Medulla oblongata (tissue), 1 donor: ENCODE results near the gene RFX7.
A peak's percentile ranks its signal among the peaks of the same experiment; 100 is the strongest.

Source experiments
- DNase-seq: peaks from one replicate; pipeline ENCODE4 v3.0.0-alpha.2; 2015; ENCODE audit errors: extremely low spot score

Gene RFX7

GRCh38 chr15:56244038-56244810 lies 545 bp upstream of the RFX7 start:
- DNase-seq: peak; percentile 80

- peak; percentile 39 for DNase-seq
Observed at GRCh38 chr15:56242576-56243162, 1.0 kb downstream of the RFX7 start.

DNA sequence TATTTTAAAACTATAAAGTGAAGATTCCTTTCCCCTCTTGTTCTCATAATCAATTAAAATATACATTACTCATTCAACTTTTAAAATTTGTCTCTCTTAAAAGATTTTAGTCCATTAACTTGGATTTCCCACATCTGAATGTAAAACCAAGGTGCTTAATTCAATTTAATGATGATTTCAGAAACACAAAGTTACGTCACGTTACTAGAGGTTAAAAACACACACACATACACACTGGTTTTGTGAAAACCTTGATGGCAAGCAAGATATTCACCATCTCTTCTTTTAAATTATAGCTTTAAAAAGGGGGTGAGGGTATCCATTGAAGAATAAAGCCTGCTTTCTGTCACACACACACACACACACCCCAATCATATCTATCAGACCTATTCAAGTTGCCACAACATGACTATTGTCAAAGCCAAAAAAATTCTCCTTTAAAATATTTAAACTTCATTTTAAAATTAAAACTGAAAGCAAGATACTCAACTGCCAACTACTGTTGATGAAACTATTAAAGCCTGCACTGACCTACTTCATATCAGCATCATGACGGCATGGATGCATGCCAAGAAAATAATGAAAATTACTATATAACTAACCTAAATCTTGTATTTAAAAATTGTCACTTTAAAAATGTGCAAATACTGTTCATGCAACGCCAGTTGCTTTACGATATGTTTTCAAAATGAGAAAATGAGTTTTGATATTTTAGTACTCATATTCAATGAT lies 2.1 kb downstream of the RFX7 start:
- no peak for DNase-seq

GRCh38 chr15:56240390-56240789 lies 3.3 kb downstream of the RFX7 start:
- no peak for DNase-seq

DNA sequence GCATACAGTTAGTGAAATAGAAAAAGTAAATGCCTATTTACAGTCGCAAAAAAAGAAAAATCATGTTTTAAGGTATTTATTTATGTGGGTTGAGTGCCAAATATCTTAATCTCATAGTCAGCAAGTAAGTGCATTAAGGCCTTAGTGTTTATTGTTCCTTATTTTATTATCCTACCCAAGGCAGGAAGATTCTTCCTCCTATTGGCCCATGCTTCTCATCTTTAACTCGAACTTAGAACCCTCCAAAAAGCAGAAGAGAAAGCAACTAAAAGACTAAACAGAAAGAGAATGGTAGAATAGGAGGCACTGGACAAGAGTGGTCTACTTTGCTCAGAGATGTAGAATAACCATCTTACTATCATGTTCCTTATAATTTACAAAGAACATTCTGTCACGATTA lies 7.5 kb downstream of the RFX7 start:
- DNase-seq: no peak

DNA sequence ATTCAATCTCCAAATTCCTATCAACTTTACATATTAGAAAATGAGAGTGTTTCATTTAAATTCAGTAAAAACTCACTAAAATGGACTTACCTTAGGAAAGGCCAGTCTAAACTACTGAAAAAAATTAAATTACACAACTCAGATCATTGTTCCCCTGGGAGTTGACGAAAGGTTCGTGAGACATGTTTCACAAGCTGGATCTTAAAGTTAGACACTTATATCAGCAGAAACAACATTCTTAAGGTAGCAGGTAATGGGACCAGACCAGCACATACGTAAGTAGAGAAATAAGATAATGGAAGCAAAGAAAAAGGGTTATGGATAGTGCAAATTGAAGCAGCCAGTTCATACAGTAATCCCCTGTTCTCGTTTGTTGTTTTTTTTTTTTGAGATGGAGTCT lies 8.9 kb downstream of the RFX7 start:
- DNase-seq: no peak

- no peak for DNase-seq
Observed at GRCh38 chr15:56233549-56233948, 10.1 kb downstream of the RFX7 start.

- no peak for DNase-seq
Observed at GRCh38 chr15:56232058-56232457, 11.6 kb downstream of the RFX7 start.

DNA sequence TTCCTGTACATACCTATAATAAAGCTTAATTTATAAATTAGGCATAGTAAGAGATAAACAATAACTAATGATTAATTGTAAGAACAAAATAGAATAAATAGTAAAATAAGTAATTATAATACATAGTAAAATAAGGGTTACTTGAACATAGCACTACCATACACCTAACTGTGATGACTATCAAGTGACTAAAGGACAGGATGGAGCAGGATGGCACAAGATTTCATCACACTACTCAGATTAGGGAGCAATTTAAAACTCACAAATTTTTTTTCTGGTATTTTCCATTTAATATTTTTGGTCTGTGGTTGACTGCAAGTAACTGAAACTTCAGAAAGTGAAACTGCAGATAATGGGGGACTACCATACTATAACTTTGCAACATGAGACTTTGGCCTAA lies 14.8 kb downstream of the RFX7 start:
- no peak for DNase-seq

DNA sequence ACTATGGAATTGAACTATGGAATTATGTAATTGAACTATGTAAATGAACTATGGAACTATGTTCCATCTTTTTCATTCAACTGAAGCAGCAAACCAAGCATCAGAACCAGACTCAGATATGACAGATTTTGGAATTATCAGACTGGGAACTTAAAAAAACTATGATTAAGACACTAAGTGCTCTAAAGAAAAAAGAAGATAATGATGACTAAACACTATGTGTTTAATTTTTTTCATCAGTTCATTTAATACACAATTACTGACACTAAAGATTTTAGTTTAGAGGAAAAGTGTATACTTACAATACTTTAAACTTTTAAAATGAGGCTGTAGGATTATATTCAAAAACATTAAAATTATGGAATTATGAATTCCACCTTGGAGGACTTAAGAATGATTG lies 15.3 kb downstream of the RFX7 start:
- DNase-seq: no peak

DNA sequence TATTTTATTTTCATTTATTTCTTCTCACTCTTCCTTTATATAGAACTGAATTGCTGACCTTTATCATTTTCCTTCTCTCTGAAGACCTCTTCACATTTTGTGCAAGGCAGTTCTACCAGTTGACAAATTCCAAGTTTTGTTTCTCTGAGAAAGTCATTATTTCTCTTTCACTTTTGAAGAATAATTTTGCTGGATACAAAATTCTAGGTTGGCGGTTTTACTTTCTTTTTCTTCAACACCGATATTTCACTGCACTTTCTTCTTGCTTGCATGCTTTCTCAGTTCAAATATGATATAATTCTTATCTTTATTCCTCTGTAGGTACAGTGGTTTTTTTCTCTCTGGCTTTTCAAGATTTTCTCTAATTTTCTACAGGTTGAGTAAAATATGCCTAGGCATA lies 15.9 kb downstream of the RFX7 start:
- DNase-seq: no peak

- no peak for DNase-seq
Observed at GRCh38 chr15:56227306-56227705, 16.4 kb downstream of the RFX7 start.

DNA sequence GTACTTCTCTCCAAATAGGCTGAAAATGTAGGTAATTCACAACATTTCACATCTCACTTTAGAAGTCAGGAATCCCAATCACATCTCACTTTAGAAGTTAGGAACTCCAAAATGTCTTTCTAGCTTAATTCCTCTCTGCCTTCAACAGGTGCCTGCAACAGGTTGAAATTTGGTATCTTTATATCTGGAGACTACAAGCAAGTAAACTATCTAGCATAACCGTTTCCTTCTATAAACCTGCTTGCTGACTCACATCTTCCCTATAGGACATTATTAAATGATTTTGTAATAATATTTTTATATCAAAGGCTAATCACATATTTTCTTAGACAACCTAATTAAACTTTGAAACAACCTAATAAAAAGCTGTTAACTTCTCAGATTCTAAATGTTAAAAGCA lies 18.2 kb downstream of the RFX7 start:
- DNase-seq: no peak

DNA sequence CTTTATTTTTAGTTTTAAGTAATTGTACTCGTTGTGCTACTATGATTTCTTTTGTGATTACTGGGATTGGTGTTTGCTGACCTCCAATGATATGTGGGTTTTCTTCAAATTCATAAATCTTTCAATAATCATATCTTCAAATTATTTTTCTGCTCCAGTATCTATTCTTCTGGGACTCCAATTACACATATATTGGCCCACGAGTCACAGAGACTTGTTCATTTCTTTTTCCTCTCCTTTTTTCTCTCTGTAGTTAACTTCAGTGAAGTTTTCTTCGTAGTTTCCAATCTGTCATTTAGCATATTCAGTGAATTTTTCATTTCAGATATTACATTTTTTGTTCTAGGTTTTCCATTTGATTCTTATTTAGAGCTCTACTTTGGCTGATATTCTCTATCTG lies 21.4 kb downstream of the RFX7 start:
- no peak for DNase-seq

GRCh38 chr15:56217341-56217740 lies 26.3 kb downstream of the RFX7 start:
- no peak for DNase-seq

DNA sequence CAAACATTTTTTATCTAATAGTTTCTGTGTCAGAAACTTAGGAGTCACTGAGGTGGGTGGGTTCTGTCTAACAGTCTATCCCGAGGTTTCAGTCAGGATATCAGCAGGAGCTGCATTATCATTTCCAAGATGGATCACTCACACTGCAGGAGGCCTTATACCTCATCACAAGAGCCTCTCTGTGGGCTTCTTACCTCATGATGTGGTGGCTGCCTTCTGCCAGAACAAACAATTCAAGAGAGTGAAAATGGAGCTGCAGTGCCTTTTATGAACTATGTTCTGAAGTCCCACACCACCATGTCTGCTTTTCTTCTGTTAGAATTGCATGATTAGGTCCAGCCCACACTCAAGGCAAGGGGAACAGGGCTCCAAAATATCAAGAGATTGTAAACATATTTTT lies 27.9 kb downstream of the RFX7 start:
- DNase-seq: no peak

DNA sequence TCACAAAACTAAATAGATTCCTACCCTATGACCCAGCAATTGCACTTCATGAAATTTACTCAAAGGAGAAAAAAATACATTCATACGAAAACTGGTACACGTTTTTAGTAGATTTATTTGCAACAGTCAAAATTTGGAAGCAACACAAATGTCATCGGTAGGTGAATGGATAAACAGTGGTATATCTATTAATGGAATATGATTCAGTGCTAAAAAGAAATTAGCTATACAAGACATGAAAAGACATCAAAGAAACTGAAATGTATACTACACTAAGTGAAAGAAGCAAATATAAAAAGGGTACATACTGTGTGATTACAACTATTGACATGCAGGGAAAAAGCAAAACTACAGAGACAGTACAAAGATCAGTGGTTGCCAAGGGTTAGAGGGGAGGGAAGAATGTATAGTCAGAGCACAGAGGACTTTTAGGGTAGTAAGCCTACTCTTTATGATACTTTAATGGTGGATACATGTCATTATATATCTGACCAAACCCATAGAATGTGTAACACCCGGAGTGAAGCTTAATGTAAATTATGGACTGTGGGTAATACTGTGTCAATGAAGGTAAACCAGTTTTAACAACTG lies 31.6 kb downstream of the RFX7 start:
- no peak for DNase-seq

DNA sequence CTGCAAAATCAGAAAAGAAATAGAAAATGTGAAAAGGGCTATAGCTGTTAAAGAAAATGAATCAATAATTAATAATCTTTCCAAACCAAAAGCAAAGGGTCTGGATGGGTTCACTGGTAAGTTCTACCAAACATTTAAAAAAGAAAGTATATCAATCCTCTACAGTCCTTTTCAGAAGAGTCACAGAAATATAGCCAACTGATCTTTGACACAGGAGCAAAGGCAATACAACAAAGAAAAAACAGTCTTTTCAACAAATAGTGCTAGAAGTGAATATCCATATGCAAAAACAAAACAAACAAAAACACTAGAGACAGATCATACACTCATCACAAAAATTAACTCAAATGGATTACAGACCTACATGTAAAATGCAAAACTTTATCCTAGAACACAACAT lies 32.6 kb downstream of the RFX7 start:
- no peak for DNase-seq

GRCh38 chr15:56208641-56209155 lies 35.0 kb downstream of the RFX7 start:
- DNase-seq: no peak

GRCh38 chr15:56208185-56208584 lies 35.5 kb downstream of the RFX7 start:
- DNase-seq: no peak

DNA sequence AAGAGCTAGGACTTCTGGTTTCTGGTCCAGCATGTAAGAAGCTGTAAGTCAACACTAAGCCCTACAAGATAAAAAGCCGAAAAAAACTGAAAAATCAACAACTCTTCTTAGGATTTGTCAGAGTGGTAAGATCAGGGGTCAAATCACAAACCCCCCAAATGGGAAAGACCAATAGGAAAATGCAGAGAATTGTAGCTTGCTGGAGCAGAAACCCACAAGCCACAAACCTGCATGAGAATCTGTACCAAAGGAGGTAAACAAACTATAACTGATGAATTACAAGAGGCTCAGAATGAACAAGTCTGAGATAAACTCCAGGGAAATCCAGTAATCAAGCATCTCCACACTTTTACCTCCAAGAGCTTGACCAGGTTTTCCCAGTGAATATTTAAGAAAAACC lies 36.0 kb downstream of the RFX7 start:
- no peak for DNase-seq

GRCh38 chr15:56207092-56207491 lies 36.6 kb downstream of the RFX7 start:
- no peak for DNase-seq
